K562 (cell line): ENCODE measurements around the gene PLEKHG3.

Experiments
- CHD1 ChIP-seq: fragments of 200-600 bp; sonication (generic); IDR thresholded peaks from one replicate; pipeline ENCODE4 v1.6.1; 2012; ENCODE audit warnings: mild to moderate bottlenecking, moderate library complexity, low read length, inconsistent platforms
- CREB1 ChIP-seq, 2 experiments: sonication (generic) in 1 of 2; formaldehyde crosslinking in 1 of 2; IDR thresholded peaks; 2 replicates each; pipeline versions ENCODE4 v1.6.1 to v1.8.0; 2012 to 2022; ENCODE audit warnings: inconsistent platforms in 1 of 2, mild to moderate bottlenecking in 1 of 2, missing genetic modification reagents in 1 of 2, moderate library complexity in 1 of 2
- CTCF ChIP-seq, 3 experiments: IDR thresholded peaks in 2 of 3; conservative IDR thresholded peaks in 1 of 3; 2 replicates each; pipeline ENCODE4 v1.5.1; 2011 to 2012; ENCODE audit warnings: low read length in 3 of 3, mild to moderate bottlenecking in 3 of 3, control low read depth in 2 of 3, improper control_type of control experiment in 1 of 3, inconsistent platforms in 1 of 3, low read depth in 1 of 3, mixed read lengths in 1 of 3, moderate library complexity in 1 of 3; ENCODE audit not compliant: insufficient read depth in 2 of 3
- FOXA1 ChIP-seq: fragments of 450-650 bp; IDR thresholded peaks from 2 replicates; pipeline ENCODE4 v1.6.1; 2016; ENCODE audit warnings: mild to moderate bottlenecking, borderline replicate concordance
- FUS ChIP-seq: fragments of 200-400 bp; formaldehyde crosslinking; optimal IDR thresholded peaks from 2 replicates; pipeline ENCODE3; 2017; ENCODE audit warnings: low read depth, low read length
- NCOA2 ChIP-seq, 2 experiments: fragments of 450-650 bp; IDR thresholded peaks; 2 replicates each; pipeline ENCODE4 v1.6.1; 2018; ENCODE audit warnings: mild to moderate bottlenecking in 2 of 2, moderate library complexity in 1 of 2; ENCODE audit not compliant: partially characterized antibody in 2 of 2
- NR2F6 ChIP-seq: fragments of 450-650 bp; formaldehyde crosslinking; IDR thresholded peaks from 2 replicates; pipeline ENCODE4 v1.4.0; 2020; ENCODE audit warnings: mild to moderate bottlenecking
- POLR2A ChIP-seq: fragments of 450-650 bp; conservative IDR thresholded peaks from 2 replicates; pipeline ENCODE4 v1.6.1; 2016
- POLR2AphosphoS5 ChIP-seq: IDR thresholded peaks from 2 replicates; pipeline ENCODE4 v1.6.1; 2011; ENCODE audit warnings: mild to moderate bottlenecking, low read depth, low read length, moderate library complexity; ENCODE audit not compliant: control insufficient read depth, insufficient read depth
- TAF1 ChIP-seq: IDR thresholded peaks from 2 replicates; pipeline ENCODE4 v1.6.1; 2011; ENCODE audit warnings: mild to moderate bottlenecking, low read length, moderate library complexity; ENCODE audit not compliant: insufficient read depth, control insufficient read depth, severe bottlenecking; ENCODE audit errors: extremely low read depth
- TCF7L2 ChIP-seq: fragments of 150-350 bp; IDR thresholded peaks from 2 replicates; pipeline ENCODE4 v1.6.1; 2016; ENCODE audit warnings: low read depth, mild to moderate bottlenecking, low read length, moderate library complexity
- ZNF263 ChIP-seq: sonication (generic); formaldehyde crosslinking; IDR thresholded peaks from 2 replicates; pipeline ENCODE4 v1.8.0; 2022; ENCODE audit warnings: mild to moderate bottlenecking, missing genetic modification reagents, borderline replicate concordance
- ZNF512 ChIP-seq: IDR thresholded peaks from 2 replicates; pipeline ENCODE4 v1.6.1; 2016; ENCODE audit warnings: missing genetic modification characterization, missing compliant biosample characterization
- ZNF639 ChIP-seq, 2 experiments: fragments of 200-800 bp in 1 of 2; sonication (Bioruptor generic) in 1 of 2; sonication (generic) in 1 of 2; formaldehyde crosslinking in 1 of 2; IDR thresholded peaks in 1 of 2; conservative IDR thresholded peaks in 1 of 2; 2 replicates each; pipeline versions ENCODE4 v1.5.0 to v1.6.1; 2016 to 2020; ENCODE audit warnings: missing compliant biosample characterization in 1 of 2, missing genetic modification characterization in 1 of 2, missing genetic modification reagents in 1 of 2

GRCh38 chr14:64724578-64724930 lies 20.3 kb downstream of the PLEKHG3 start:
- TF ChIP-seq CTCF (IDR thresholded peaks at IDR 0.05 in 2 of 3, conservative IDR thresholded peaks at IDR 0.05 in 1 of 3; ENCODE audit: insufficient read depth in 2 of 3, low read depth in 1 of 3, low read length in 3 of 3) (no peak), CREB1 (IDR thresholded peaks at IDR 0.05) (no peak), CREB1 (CRISPR knock-in tag; IDR thresholded peaks at IDR 0.05) (no peak), NCOA2 (IDR thresholded peaks at IDR 0.05; ENCODE audit: partially characterized antibody in 2 of 2) (no peak), POLR2AphosphoS5 (no peak), POLR2A (no peak), FOXA1 (no peak), TCF7L2 (no peak), NR2F6 (no peak), ZNF639 (CRISPR knock-in tag; conservative IDR thresholded peaks at IDR 0.05 in 1 of 2, IDR thresholded peaks at IDR 0.05 in 1 of 2) (no peak), FUS (no peak), TAF1 (no peak), CHD1 (no peak), ZNF263 (no peak), ZNF512 (tag) (no peak)
